Measurements from ENCODE around the gene PITRM1. TPM values are rescaled to one million over a fixed set of nuclear protein-coding genes. Genes with fewer than 3 reads are reported as not detected.
A peak's percentile ranks its signal among the peaks of the same experiment; 100 is the strongest.

PITRM1 gene
- total and polyA plus RNA-seq, 2 experiments from 2014 or later, result 59.3 to 65.0 TPM

- DNase-seq (ENCODE audit: low read depth in 1 of 2, low spot score in 1 of 2), result peak; percentile 83 to 90
- H3K27ac ChIP-seq, result peak overlapping the region; percentile 97
- TF ChIP-seq CTCF (IDR thresholded peaks at IDR 0.05; ENCODE audit: low read depth, low read length), result peak; percentile 5
- H3K36me3 ChIP-seq, result peaks cover 5% of the 10 kb centered on the region
- H3K4me1 ChIP-seq (ENCODE audit: low read depth), result peaks cover 73% of the 10 kb centered on the region
- H3K27me3 ChIP-seq, result no peaks in the 10 kb centered on the region
- no peak overlapping the region for H3K4me3 ChIP-seq
- no peaks in the 10 kb centered on the region for H3K9me3 ChIP-seq (ENCODE audit: low read depth)
These were observed 81.4 kb downstream of the PITRM1 start for GRCh38 chr10:3090914-3091787.

- H3K9me3 ChIP-seq (ENCODE audit: low read depth), result no peaks in the 10 kb centered on the region
- no peak overlapping the region for H3K4me3 ChIP-seq
- no peaks in the 10 kb centered on the region for H3K27me3 ChIP-seq
- DNase-seq (ENCODE audit: low read depth in 1 of 2, low spot score in 1 of 2), result no peak
- peaks cover 70% of the 10 kb centered on the region for H3K4me1 ChIP-seq (ENCODE audit: low read depth)
- H3K27ac ChIP-seq, result peak overlapping the region; percentile 97
- TF ChIP-seq CTCF (IDR thresholded peaks at IDR 0.05; ENCODE audit: low read depth, low read length), result no peak
- H3K36me3 ChIP-seq, result peaks cover 5% of the 10 kb centered on the region
These were observed 82.2 kb downstream of the PITRM1 start for GRCh38 chr10:3090388-3090787.

Other genes starting within 250 kb of the PITRM1 start
- gene PFKP, start 105.2 kb downstream of the PITRM1 start, total RNA-seq, result 639 and 805 TPM in 2 replicates
- gene PFKP, start 105.2 kb downstream of the PITRM1 start, polyA plus RNA-seq, result 677 and 781 TPM in 2 replicates